T1000 (cell line): Measurements from ENCODE around the gene DDTL.

ENCODE experiments used
- DNase-seq: peaks from one replicate; lab custom pipeline; 2025; ENCODE audit warnings: mixed read lengths; lab: John Stamatoyannopoulos, UW

DDTL gene

DNA sequence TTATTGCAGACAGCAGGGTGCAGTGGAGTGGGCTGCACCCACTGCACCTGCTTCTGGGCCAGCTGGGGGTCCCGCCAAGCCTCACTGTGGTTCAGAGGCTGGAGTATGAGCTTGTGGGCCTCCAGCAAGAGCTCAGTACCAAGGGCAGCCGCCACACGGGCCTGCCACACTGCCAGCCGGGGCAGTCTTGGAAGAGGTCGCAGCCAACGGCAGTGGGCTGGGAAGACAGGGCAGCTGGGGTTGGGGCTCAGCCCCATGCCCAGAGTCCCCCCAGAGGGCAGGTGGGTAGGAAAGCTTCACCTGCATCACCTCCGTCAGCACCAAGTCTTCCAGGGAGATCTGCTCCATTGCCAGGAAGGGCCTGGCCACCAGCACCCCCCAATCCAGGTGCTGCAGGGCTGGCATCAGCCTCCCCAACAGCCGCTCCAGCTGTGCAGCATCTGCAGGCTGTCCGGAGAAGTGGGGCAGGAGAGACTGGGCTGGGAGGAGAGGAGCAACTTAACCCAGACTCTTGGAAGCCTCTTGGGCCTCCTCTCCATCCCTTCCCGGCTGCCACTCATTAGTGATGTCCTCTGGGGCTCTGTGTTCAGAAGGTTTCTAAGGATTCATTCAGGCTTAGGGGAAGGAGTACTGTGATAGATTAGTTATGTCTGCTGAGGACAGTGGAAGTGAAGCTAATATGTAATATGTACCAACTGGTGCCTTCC lies 39.7 kb downstream of the DDTL start:
- no peak for DNase-seq

- no peak for DNase-seq
Measured at GRCh38 chr22:24006914-24007214, 40.2 kb downstream of the DDTL start.

- no peak for DNase-seq
Measured at GRCh38 chr22:24007253-24008021, 40.7 kb downstream of the DDTL start.

DNA sequence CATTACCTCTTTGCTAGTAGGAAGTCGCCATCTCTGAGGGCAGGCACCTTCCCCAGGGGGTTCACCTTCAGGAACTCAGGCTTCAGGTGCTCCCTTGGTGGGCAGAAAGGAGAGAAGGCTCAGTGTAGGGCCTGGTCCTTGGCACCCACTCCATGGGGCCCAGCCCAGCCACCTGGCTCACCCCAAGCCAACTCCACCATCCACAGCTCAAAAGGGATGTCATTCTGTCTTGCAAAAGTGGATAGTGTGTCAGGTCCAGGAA lies 41.3 kb downstream of the DDTL start:
- no peak for DNase-seq

GRCh38 chr22:24008381-24009226 lies 41.9 kb downstream of the DDTL start:
- no peak for DNase-seq

DNA sequence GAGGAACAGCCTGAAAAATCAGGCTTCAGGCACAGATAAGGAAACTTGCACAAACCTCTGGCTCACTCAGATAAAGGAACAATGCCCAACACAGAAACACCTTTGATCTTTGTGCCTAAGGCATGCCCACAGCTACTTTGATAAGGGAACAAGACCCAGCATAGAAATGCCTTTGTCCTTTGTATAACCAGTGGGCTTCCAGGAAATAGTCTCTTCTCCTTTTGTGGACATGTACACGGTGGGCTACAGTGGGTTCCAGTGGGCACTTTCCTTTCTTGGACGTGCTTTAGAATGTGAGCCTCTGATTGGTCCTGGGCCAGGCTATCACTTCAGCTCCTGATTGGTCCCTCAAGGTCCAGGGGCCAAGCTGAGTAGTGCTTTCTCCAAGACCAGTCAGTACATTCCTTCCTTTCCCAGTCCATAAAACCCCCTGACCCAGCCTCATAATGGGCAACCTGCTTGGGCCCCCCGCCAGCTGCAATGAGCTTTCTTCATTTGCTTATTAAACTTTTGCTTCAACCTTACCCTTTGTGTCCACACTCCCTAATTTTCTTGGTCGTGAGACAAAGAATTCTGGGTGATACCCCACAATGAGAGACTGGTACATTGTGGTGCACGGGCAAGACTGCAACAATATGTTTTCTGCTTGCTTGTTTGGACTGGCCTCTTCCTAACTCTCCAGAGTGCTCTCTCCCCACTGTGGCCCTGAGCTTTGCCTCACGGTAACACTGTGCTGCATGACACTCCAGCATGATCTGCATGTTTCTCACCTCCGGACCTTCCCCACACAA lies 42.7 kb downstream of the DDTL start:
- no peak for DNase-seq

DNA sequence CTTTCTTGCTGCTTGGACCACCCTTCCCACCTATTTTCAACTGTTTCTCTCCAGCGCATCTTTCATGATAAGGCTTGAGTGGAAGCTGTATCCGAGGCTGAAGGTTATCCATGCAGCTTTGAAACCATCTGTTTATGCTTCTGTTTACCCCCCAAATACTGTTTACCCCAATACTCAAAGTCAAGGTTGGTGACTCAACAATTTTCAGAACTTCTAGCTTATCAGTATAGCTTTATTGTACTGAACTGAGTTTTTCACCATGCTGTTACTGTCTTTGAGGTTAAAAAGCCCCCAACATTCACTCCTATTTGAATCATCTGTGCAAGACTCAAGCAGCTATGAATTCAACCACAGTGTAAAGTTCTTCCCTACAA lies 43.3 kb downstream of the DDTL start:
- no peak for DNase-seq

DNA sequence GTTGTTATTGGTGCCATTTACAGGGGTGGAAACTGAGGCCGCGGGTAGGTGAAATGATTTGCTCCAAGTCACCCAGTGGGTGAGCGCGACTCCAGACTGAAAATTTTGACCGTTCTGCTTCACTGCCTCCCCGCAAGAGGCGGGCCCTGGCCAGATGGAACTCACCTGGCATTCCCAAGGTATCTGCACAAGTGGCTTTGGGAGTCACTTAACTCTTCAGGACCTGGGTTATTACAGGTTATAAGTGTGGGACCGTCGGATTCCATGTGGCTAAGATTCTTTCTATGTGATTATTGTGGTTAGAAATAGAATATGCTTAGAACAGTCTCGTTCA lies 45.0 kb downstream of the DDTL start:
- no peak for DNase-seq

DNA sequence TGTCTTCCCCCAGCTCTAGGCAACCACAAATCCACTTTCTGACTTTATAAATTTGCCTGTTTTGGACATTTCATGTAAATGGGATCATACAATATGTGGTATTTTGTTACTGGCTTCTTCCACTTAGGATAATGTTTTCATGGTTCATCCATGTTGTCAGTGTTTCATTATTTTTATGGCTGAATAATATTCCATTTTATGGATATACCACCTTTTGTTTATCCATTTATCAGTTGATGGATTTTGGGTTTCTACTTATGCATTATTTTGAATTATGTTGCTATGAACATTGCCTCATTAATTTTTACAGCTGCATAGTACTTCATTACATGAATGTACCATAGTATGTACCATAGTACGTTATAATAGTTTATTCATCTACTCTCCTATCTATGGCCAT lies 49.5 kb downstream of the DDTL start:
- DNase-seq = no peak

- no peak for DNase-seq
Measured at GRCh38 chr22:24021304-24021703, 54.6 kb downstream of the DDTL start.
